Liver (tissue), 9 donors: Measurements from ENCODE around the gene FBP1. TPM values are rescaled to one million over a fixed set of nuclear protein-coding genes. Genes with fewer than 3 reads are reported as not detected.

Source experiments
- DNase-seq: peaks from one replicate; pipeline ENCODE4 v3.0.0-alpha.2; 2017; ENCODE audit warnings: low spot score
- H3K27ac ChIP-seq, 2 donors: one replicate each; pipeline ENCODE4 v1.7.0; 2013; ENCODE audit warnings: inconsistent platforms in 2 of 2, low read length in 2 of 2, control low read depth in 1 of 2, low read depth in 1 of 2, mild to moderate bottlenecking in 1 of 2
- H3K27me3 ChIP-seq, 4 donors: one replicate each; pipeline versions ENCODE4 v1.6.1 to v1.7.0; 2013; ENCODE audit warnings: low read length in 3 of 4, inconsistent platforms in 1 of 4, mild to moderate bottlenecking in 1 of 4, moderate library complexity in 1 of 4; ENCODE audit not compliant: control insufficient read depth in 4 of 4, insufficient read depth in 4 of 4
- H3K36me3 ChIP-seq, 4 donors: one replicate each; pipeline versions ENCODE4 v1.6.1 to v1.7.0; 2013; ENCODE audit warnings: low read length in 3 of 4, mild to moderate bottlenecking in 3 of 4, low read depth in 1 of 4, moderate library complexity in 1 of 4; ENCODE audit not compliant: control insufficient read depth in 4 of 4, insufficient read depth in 3 of 4
- H3K4me1 ChIP-seq, 4 donors: one replicate each; pipeline versions ENCODE4 v1.6.1 to v1.7.0; 2013; ENCODE audit warnings: low read length in 3 of 4, mild to moderate bottlenecking in 3 of 4, moderate library complexity in 1 of 4; ENCODE audit not compliant: control insufficient read depth in 4 of 4, insufficient read depth in 4 of 4
- H3K4me3 ChIP-seq, 3 donors: one replicate each; pipeline versions ENCODE4 v1.6.1 to v1.7.0; 2013; ENCODE audit warnings: low read length in 3 of 3, control low read depth in 1 of 3, low read depth in 1 of 3, mild to moderate bottlenecking in 1 of 3
- H3K9ac ChIP-seq, 2 donors: one replicate each; pipeline ENCODE4 v1.7.0; 2013; ENCODE audit warnings: low read length in 2 of 2, mild to moderate bottlenecking in 2 of 2, moderate library complexity in 2 of 2, control low read depth in 1 of 2, low read depth in 1 of 2
- H3K9me3 ChIP-seq, 4 donors: one replicate each; pipeline versions ENCODE4 v1.6.1 to v1.7.0; 2013; ENCODE audit warnings: low read length in 3 of 4; ENCODE audit not compliant: control insufficient read depth in 4 of 4
- CTCF ChIP-seq: fragments of 150-350 bp; IDR thresholded peaks from 2 replicates; pipeline ENCODE4 v1.5.1; 2017; ENCODE audit warnings: improper control_type of control experiment, low read depth, low read length; ENCODE audit not compliant: missing input control
- EGR1 ChIP-seq, 2 donors: IDR thresholded peaks; 2 replicates each; pipeline ENCODE4 v1.6.1; 2016 to 2018; ENCODE audit warnings: antibody characterized with exemption in 2 of 2, low read depth in 2 of 2
- FOXA1 ChIP-seq: IDR thresholded peaks from 2 replicates; pipeline ENCODE4 v1.6.1; 2016; ENCODE audit warnings: antibody characterized with exemption
- FOXA2 ChIP-seq: IDR thresholded peaks from 2 replicates; pipeline ENCODE4 v1.6.1; 2016; ENCODE audit warnings: antibody characterized with exemption
- GABPA ChIP-seq, 2 donors: IDR thresholded peaks in 1 of 2; conservative IDR thresholded peaks in 1 of 2; 2 replicates each; pipeline ENCODE4 v1.6.1; 2016; ENCODE audit warnings: antibody characterized with exemption in 2 of 2, mild to moderate bottlenecking in 1 of 2, moderate library complexity in 1 of 2
- HNF4A ChIP-seq, 2 donors: conservative IDR thresholded peaks; 2 replicates each; pipeline ENCODE4 v1.6.1; 2016; ENCODE audit warnings: antibody characterized with exemption in 2 of 2, mild to moderate bottlenecking in 2 of 2
- HNF4G ChIP-seq: IDR thresholded peaks from 2 replicates; pipeline ENCODE4 v1.6.1; 2016; ENCODE audit warnings: antibody characterized with exemption
- JUND ChIP-seq, 2 donors: IDR thresholded peaks; 2 replicates each; pipeline ENCODE4 v1.6.1; 2016; ENCODE audit warnings: antibody characterized with exemption in 2 of 2
- MAX ChIP-seq: IDR thresholded peaks from 2 replicates; pipeline ENCODE4 v1.6.1; 2016; ENCODE audit warnings: antibody characterized with exemption
- NR2F2 ChIP-seq: IDR thresholded peaks from 2 replicates; pipeline ENCODE4 v1.6.1; 2016; ENCODE audit warnings: antibody characterized with exemption
- RAD21 ChIP-seq, 2 donors: IDR thresholded peaks; 2 replicates each; pipeline ENCODE4 v1.6.1; 2016; ENCODE audit warnings: antibody characterized with exemption in 2 of 2, mild to moderate bottlenecking in 2 of 2
- REST ChIP-seq: IDR thresholded peaks from 2 replicates; pipeline ENCODE4 v1.6.1; 2016; ENCODE audit warnings: antibody characterized with exemption, mild to moderate bottlenecking
- RXRA ChIP-seq, 2 donors: IDR thresholded peaks; 2 replicates each; pipeline ENCODE4 v1.6.1; 2017 to 2018; ENCODE audit warnings: antibody characterized with exemption in 2 of 2, mild to moderate bottlenecking in 1 of 2
- SP1 ChIP-seq: IDR thresholded peaks from 2 replicates; pipeline ENCODE4 v1.6.1; 2018; ENCODE audit warnings: antibody characterized with exemption, mild to moderate bottlenecking
- TAF1 ChIP-seq: conservative IDR thresholded peaks from 2 replicates; pipeline ENCODE4 v1.6.1; 2016; ENCODE audit warnings: antibody characterized with exemption, mild to moderate bottlenecking
- YY1 ChIP-seq: IDR thresholded peaks from 2 replicates; pipeline ENCODE4 v1.6.1; 2016; ENCODE audit warnings: antibody characterized with exemption, mild to moderate bottlenecking
- ZBTB33 ChIP-seq: IDR thresholded peaks from 2 replicates; pipeline ENCODE4 v1.6.1; 2016; ENCODE audit warnings: antibody characterized with exemption
- WGBS: extraction: QIAGEN DNeasy Blood & Tissue Kit; methylation state at CpG from one replicate; pipeline ENCODE4 v1.1.7; 2013; 5-methylcytosine and 5-hydroxymethylcytosine counted together
- polyA plus RNA-seq, 2 donors: library from polyadenylated mRNA; stranded (reverse) in 1 of 2; unstranded in 1 of 2; fragments of 200-250 nt in 1 of 2; fragments of >200 nt in 1 of 2; fragmentation: Nextera tagmentation in 1 of 2; extraction: Ambion mirVana in 1 of 2; gene quantifications; one replicate each; pipeline versions ENCODE4 v1.2.1 to v1.2.3, GENCODE V29; 2013 to 2015
- total RNA-seq, 2 donors: library from RNA; depleted of rRNA; stranded (reverse); fragments of >200 nt; gene quantifications; one replicate each; pipeline ENCODE4 v1.2.3, GENCODE V29; 2014
- TF ChIP-seq, protein P1 (sequence below): IDR thresholded peaks from 2 replicates; pipeline ENCODE4 v1.6.1; 2016; ENCODE audit warnings: antibody characterized with exemption
- donor health status: healthy.
- donor health status: healthy.
- donor health status: healthy.
- donor health status: healthy.
- donor health status: healthy.

Gene FBP1
- total and polyA plus RNA-seq, 4 donors: 27.8 to 574 (median 317) TPM

DNA sequence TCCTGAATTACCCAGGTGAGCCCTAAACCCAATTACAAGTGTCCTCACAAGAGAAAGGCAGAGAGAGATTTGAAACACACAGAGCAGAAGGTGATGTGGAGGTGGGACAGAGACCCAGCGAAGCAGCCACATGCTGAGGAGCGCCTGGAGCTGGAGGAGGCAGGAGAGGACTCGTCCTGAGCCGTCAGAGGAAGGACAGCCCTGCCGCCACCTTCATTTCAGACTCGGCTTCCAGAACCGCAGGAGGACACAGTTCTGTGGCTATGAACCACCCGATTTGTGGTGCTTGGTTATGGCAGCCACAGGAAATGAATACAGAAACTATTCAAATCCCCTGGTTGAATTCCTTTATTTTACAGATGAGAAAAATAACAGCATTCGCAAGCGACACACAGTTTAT, 16.4 kb upstream of the FBP1 start:
- TF ChIP-seq NR2F2: no peak
- no peak for TF ChIP-seq HNF4G
- no peak for TF ChIP-seq GABPA (IDR thresholded peaks at IDR 0.05 in 1 of 2, conservative IDR thresholded peaks at IDR 0.05 in 1 of 2)
- no peak for TF ChIP-seq REST
- WGBS: 86% methylated on average over 10 of the region's 10 CpGs
- H3K4me1 ChIP-seq: no peaks in the 10 kb centered on the region
- no peak overlapping the region for H3K27ac ChIP-seq
- no peaks in the 10 kb centered on the region for H3K27me3 ChIP-seq
- H3K9ac ChIP-seq: no peak overlapping the region
- no peaks in the 10 kb centered on the region for H3K9me3 ChIP-seq
- H3K36me3 ChIP-seq: no peaks in the 10 kb centered on the region
- DNase-seq: no peak
- H3K4me3 ChIP-seq: no peak overlapping the region

GRCh38 chr9:94654165-94654894, 15.0 kb upstream of the FBP1 start:
- no peak for DNase-seq
- Histone ChIP-seq H3K27ac (no peak overlapping the region), H3K9me3 (no peaks in the 10 kb centered on the region)

More at GRCh38 chr9:94654165-94654894, 15.0 kb upstream of the FBP1 start:
- no peaks in the 10 kb centered on the region for H3K4me1 ChIP-seq
- H3K36me3 ChIP-seq: no peaks in the 10 kb centered on the region
- no peak for TF ChIP-seq ZBTB33
- TF ChIP-seq HNF4A (conservative IDR thresholded peaks at IDR 0.05): no peak
- TF ChIP-seq CTCF: no peak
- TF ChIP-seq, protein P1, sequence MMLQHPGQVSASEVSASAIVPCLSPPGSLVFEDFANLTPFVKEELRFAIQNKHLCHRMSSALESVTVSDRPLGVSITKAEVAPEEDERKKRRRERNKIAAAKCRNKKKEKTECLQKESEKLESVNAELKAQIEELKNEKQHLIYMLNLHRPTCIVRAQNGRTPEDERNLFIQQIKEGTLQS: no peak
- no peak for TF ChIP-seq TAF1
- TF ChIP-seq JUND (IDR thresholded peaks at IDR 0.05): no peak
- no peak for TF ChIP-seq YY1
- no peak for TF ChIP-seq SP1
- no peak for TF ChIP-seq FOXA1
- TF ChIP-seq HNF4G: no peak
- no peak for TF ChIP-seq MAX
- no peak for TF ChIP-seq REST
- TF ChIP-seq GABPA (IDR thresholded peaks at IDR 0.05 in 1 of 2, conservative IDR thresholded peaks at IDR 0.05 in 1 of 2): no peak
- no peak for TF ChIP-seq EGR1 (IDR thresholded peaks at IDR 0.05; ENCODE audit: low read depth in 2 of 2)
- TF ChIP-seq RAD21 (IDR thresholded peaks at IDR 0.05): no peak
- TF ChIP-seq NR2F2: no peak
- no peak for TF ChIP-seq FOXA2
- no peak for TF ChIP-seq RXRA (IDR thresholded peaks at IDR 0.05)
- no peak overlapping the region for H3K4me3 ChIP-seq
- 84% methylated on average over 10 of the region's 10 CpGs for WGBS
- no peaks in the 10 kb centered on the region for H3K27me3 ChIP-seq
- H3K9ac ChIP-seq: no peak overlapping the region
